Stimulated activated naive CD8-positive, alpha-beta T cell treated with anti-CD3 and anti-CD28 coated beads, Interleukin-15, amount 100 ng/mL, for 72 hours (primary cell): Measurements from ENCODE around the gene SREK1.

Experiments
- ATAC-seq: fragments of 150-1000 bp; cut with Tn5 transposase; 2 replicates; pipeline ENCODE4 v1.10.0; 2021; ENCODE audit warnings: mild to moderate bottlenecking, moderate library complexity
- DNase-seq, 2 donors: peaks; one replicate each; pipeline ENCODE4 v3.0.0; 2021 to 2022
- H3K27ac Mint-ChIP-seq, 2 donors: one replicate each; pipeline ENCODE4 v1.8.0; 2022; ENCODE audit warnings: mild to moderate bottlenecking in 2 of 2, mixed read lengths in 2 of 2, moderate library complexity in 2 of 2
- H3K27me3 Mint-ChIP-seq: one replicate; pipeline ENCODE4 v1.8.0; 2022; ENCODE audit warnings: mixed read lengths
- H3K4me1 Mint-ChIP-seq: one replicate; pipeline ENCODE4 v1.8.0; 2022; ENCODE audit warnings: mild to moderate bottlenecking, mixed read lengths
- H3K4me3 Mint-ChIP-seq, 2 donors: one replicate each; pipeline ENCODE4 v1.8.0; 2022; ENCODE audit warnings: mild to moderate bottlenecking in 2 of 2, mixed read lengths in 2 of 2, moderate library complexity in 1 of 2
- H3K9me3 Mint-ChIP-seq, 2 donors: one replicate each; pipeline ENCODE4 v1.8.0; 2022; ENCODE audit warnings: mixed read lengths in 2 of 2

SREK1 gene

DNA sequence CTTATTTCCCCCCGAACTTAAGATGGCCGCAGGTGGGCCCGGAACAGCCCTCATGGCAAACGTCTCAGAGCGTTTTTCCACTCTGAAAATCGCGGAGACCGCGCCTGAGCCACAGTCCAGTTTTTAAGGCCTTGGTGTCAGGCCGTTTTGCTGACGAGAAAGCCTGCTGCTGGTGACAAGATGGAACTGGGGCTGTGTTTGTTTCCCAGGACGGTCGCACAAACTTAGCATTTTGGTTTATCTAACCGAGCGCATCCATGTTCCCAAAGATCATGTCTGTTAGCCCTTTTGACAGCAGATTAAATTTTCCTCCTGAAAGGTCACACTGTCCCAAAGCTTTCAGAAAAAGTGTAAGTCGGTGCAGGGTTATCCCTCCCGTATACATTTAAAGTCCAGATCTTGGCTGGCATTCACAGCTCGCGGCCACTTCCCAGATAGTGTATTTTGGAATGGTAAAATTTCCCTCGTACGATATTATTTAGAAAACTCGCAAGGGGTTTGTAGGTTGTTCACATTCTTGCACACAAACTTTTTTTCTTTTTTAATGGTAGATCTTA, 812 bp downstream of the SREK1 start:
- H3K27me3 Mint-ChIP-seq, result no peaks in the 10 kb centered on the region
- no peak for DNase-seq
- H3K27ac Mint-ChIP-seq, result peak overlapping the region; percentile 100
- H3K9me3 Mint-ChIP-seq, result no peaks in the 10 kb centered on the region
- peak overlapping the region; percentile 97 to 99 for H3K4me3 Mint-ChIP-seq
- ATAC-seq, result peak; percentile 64
- peaks cover 38% of the 10 kb centered on the region for H3K4me1 Mint-ChIP-seq

DNA sequence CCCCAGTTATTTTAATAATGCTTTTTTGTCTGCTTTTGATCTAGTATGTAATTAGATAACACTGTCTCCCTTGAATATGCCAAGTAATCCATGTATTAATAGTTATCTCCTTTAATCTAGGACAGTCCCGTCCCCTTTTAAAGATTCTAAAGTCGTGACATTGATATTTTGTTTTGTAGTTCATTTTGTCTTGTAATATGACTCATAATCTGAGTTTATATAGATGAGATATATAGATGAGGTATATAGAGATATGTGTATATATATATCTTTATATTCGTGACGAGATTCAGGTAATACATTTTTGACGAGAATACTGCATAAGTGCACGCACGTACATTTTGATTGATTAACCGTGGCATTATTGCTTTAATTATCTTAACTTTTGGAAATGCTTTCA, 1.6 kb downstream of the SREK1 start:
- Mint-ChIP-seq H3K4me1 (peaks cover 39% of the 10 kb centered on the region), H3K4me3 (peak overlapping the region; percentile 87 to 99), H3K27ac (peak overlapping the region; percentile 91 to 100), H3K27me3 (no peaks in the 10 kb centered on the region), H3K9me3 (no peaks in the 10 kb centered on the region)
- ATAC-seq (no peak), DNase-seq (no peak)

DNA sequence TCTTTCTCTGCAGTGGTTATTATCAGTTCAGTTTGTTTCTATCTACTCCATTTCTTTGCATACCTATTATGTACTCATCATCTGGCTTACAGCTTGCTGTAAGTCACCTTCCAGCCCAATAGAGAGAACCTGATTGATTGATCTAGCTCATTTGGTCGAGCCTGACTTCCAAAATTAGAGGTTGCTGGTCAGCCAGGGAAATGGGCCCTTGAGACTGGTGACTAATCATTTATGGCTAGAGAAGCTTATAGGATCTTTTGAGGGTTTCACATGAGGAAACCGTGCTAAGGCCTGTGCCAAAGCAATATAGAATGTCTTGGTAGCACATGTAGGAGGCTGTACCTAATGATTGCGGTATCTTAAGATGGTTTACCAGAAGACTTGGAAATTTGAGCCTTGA, 5.8 kb downstream of the SREK1 start:
- DNase-seq (no peak), ATAC-seq (no peak)
- H3K4me1 Mint-ChIP-seq, result peaks cover 41% of the 10 kb centered on the region
- no peaks in the 10 kb centered on the region for H3K9me3 Mint-ChIP-seq
- no peak overlapping the region for H3K27ac Mint-ChIP-seq
- H3K4me3 Mint-ChIP-seq, result no peak overlapping the region
- no peaks in the 10 kb centered on the region for H3K27me3 Mint-ChIP-seq

DNA sequence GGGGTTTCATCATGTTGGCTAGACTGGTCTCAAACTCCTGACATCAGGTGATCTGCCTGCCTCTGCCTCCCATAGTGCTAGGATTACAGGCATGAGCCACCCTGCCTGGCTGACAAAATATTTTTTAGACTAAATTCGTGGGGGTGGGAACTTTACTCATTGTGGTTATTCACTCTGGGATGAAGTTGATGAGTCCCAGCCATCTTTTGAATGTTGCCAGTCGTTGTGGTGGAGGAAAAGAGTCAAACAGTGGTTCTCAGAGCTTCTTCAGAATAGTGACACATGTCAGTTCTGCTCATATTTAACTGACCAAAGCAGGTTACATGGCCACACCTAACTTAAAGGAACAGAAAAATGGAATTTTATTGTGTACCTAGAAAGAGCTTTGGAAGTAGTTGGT, 6.9 kb downstream of the SREK1 start:
- ATAC-seq, result peak; percentile 64
- H3K4me1 Mint-ChIP-seq, result peaks cover 43% of the 10 kb centered on the region
- DNase-seq, result no peak
- no peaks in the 10 kb centered on the region for H3K27me3 Mint-ChIP-seq
- H3K27ac Mint-ChIP-seq, result no peak overlapping the region
- H3K9me3 Mint-ChIP-seq, result no peaks in the 10 kb centered on the region
- H3K4me3 Mint-ChIP-seq, result no peak overlapping the region

DNA sequence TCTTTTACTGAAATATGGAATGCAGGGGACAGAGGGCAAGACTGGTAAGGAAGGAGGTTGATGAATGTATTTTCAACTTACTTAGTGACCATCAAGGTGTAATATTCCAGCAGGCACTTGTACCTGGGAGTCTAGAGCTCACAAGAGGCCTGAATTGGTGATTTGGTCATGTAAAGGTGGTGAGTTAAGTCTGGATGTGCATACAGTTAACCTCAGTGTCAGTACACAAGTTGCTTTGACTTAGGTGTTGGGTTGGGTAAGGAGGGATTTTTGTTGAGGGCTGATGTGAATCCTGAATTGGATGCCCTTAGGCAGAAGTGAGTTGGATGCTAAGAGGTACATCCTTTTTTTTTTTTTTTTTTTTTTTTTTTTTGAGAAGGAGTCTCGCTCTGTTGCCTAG, 7.4 kb downstream of the SREK1 start:
- Mint-ChIP-seq H3K27me3 (no peaks in the 10 kb centered on the region), H3K4me1 (peaks cover 43% of the 10 kb centered on the region), H3K27ac (no peak overlapping the region), H3K4me3 (no peak overlapping the region), H3K9me3 (no peaks in the 10 kb centered on the region)
- no peak for ATAC-seq
- DNase-seq, result no peak

DNA sequence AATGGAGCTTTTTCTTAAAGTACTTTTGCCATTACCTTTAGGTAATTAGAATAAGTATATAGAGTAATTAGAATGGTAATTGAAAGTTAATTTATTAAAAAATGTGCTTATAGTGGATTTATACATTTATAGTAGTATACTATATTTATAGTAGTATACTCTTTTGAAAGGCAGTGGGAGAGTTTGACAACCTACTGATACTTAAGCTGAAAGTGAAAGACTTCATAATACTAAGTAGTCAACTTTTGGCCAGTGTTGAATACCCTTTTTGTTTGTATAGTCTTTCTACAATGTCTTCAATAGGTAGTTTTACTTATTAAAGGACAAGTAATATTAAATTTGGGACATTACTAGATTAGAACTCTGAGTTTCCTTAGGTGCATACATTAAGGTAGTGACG, 12.9 kb downstream of the SREK1 start:
- H3K4me3 Mint-ChIP-seq, result no peak overlapping the region
- no peak overlapping the region for H3K27ac Mint-ChIP-seq
- no peaks in the 10 kb centered on the region for H3K27me3 Mint-ChIP-seq
- H3K4me1 Mint-ChIP-seq, result peaks cover 10% of the 10 kb centered on the region
- H3K9me3 Mint-ChIP-seq, result no peaks in the 10 kb centered on the region
- no peak for DNase-seq
- no peak for ATAC-seq

DNA sequence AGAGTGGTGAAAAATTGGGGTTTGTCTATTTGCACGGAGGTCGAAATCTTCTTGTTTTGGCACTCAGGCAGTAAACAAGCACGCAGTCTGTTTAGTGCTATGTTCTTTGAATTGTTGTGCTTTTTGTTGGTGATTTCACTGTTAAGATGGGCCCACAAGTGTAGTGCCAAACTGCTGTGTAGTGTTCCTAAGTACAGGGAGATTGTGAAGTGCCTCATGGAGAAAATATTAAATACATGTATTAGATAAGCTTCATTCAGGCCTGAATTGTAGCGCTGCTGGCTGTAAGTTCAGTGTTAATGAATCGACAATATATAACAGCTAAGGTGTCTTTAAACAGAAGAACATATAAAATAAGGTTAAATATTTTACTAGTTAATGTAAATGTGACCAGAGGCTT, 17.3 kb downstream of the SREK1 start:
- H3K27me3 Mint-ChIP-seq, result no peaks in the 10 kb centered on the region
- no peak for ATAC-seq
- no peaks in the 10 kb centered on the region for H3K9me3 Mint-ChIP-seq
- H3K4me3 Mint-ChIP-seq, result no peak overlapping the region
- H3K4me1 Mint-ChIP-seq, result peaks cover 20% of the 10 kb centered on the region
- no peak for DNase-seq
- no peak overlapping the region for H3K27ac Mint-ChIP-seq

DNA sequence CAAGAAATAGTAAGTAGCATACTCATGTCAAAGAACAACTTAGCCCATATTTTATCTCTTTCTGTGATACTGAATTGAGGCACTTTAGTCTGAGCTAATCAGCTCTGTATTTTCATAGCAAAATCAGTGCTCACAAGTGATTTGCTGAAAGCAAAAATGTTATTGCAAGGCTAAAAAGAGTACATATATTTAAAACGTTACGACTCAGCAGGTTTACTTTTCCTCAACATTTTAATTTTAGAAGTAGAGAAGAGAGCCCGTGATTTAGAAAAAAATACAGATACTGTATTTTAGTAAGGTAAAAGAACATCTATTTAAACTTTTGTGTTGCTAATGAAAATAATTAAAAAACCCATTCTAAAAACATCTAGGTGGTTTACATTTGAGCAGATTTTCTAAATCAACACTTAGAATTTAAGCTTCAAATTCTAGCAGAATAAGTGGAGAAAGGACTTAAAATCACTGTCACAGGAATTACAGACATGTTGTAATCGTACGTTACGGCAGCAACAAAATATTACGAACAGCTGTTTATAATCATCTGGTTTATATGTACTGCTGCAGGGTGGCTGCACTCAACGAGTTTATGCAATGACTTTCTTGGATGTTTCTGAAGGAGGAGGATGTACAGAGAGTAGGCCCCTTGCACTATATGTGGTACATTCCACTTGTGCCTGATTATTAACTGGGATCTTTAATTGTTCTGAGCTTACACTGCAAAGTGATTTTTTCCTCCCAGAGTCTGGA, 20.1 kb downstream of the SREK1 start:
- peaks cover 16% of the 10 kb centered on the region for H3K4me1 Mint-ChIP-seq
- DNase-seq (no peak), ATAC-seq (no peak)
- H3K4me3 Mint-ChIP-seq, result no peak overlapping the region
- no peaks in the 10 kb centered on the region for H3K27me3 Mint-ChIP-seq
- H3K27ac Mint-ChIP-seq, result no peak overlapping the region
- H3K9me3 Mint-ChIP-seq, result no peaks in the 10 kb centered on the region

DNA sequence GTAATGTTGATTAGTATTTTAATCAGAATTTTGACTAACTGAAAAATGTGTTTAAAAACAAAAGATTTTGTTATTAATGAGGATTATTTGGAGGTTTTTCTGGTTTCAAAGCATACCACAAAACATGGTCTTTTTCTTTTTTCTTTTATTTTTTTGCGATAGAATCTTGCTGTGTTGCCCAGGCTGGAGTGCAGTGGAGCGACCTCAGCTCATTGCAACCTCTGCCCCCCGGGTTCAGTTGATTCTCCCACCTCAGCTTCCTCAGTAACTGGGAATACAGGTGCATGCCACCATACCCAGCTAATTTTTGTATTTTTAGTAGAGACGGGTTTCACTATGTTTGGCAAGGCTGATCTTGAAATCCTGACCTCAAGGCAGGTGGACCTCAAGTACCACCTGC, 24.1 kb downstream of the SREK1 start:
- H3K27me3 Mint-ChIP-seq, result no peaks in the 10 kb centered on the region
- H3K9me3 Mint-ChIP-seq, result no peaks in the 10 kb centered on the region
- no peak for ATAC-seq
- peaks cover 35% of the 10 kb centered on the region for H3K4me1 Mint-ChIP-seq
- DNase-seq, result no peak
- H3K27ac Mint-ChIP-seq, result no peak overlapping the region
- H3K4me3 Mint-ChIP-seq, result no peak overlapping the region

DNA sequence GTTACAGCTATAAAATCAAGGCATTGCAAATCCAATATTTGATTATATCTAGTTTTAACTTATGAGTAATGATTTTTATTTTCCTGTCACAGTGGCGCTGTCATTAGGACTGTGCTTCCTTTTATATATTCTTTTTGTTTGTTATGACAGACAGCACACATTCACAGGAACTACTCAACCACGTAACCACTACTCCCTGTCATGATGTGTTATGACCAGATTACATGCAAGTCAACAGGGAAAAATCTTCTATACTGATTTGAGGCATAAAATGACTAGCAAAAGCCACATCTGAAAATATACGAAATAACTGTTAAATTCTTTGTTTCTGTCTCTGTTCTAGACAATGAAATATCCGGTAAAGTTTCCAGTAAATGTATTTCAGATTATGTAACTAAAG, 25.4 kb downstream of the SREK1 start:
- ATAC-seq (peak; percentile 97), DNase-seq (peak in 1 of 2 donors; percentile 21)
- no peaks in the 10 kb centered on the region for H3K27me3 Mint-ChIP-seq
- H3K27ac Mint-ChIP-seq, result no peak overlapping the region
- H3K4me1 Mint-ChIP-seq, result peaks cover 33% of the 10 kb centered on the region
- H3K9me3 Mint-ChIP-seq, result no peaks in the 10 kb centered on the region
- H3K4me3 Mint-ChIP-seq, result no peak overlapping the region

DNA sequence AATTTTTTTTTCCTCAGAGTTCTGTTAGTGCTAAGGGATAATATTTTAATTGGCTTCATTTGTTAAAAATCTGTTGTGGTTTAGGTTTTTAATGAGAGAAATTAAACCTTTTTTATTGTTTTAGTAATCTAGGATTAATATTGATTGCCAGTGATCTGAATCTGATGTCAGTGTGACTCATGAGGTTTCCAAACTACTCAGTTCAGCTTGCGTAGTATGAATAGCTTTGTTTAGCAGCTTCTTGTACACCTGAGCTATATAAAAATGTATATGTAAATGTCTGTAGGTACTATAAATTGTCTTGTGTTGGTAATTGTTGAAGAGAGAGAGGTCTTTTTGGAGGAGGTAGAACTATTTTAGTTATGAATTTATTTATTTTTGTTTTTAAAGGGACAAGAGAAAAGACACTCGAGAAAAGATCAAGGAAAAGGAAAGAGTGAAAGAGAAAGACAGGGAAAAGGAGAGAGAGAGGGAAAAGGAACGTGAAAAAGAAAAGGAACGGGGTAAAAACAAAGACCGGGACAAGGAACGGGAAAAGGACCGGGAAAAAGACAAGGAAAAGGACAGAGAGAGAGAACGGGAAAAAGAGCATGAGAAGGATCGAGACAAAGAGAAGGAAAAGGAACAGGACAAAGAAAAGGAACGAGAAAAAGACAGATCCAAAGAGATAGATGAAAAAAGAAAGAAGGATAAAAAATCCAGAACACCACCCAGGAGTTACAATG, 26.3 kb downstream of the SREK1 start:
- Mint-ChIP-seq H3K4me3 (peak overlapping the region in 1 of 2 donors; percentile 38), H3K9me3 (no peaks in the 10 kb centered on the region), H3K27ac (peak overlapping the region in 1 of 2 donors; percentile 93), H3K4me1 (peaks cover 27% of the 10 kb centered on the region), H3K27me3 (no peaks in the 10 kb centered on the region)
- no peak for DNase-seq
- ATAC-seq, result no peak

DNA sequence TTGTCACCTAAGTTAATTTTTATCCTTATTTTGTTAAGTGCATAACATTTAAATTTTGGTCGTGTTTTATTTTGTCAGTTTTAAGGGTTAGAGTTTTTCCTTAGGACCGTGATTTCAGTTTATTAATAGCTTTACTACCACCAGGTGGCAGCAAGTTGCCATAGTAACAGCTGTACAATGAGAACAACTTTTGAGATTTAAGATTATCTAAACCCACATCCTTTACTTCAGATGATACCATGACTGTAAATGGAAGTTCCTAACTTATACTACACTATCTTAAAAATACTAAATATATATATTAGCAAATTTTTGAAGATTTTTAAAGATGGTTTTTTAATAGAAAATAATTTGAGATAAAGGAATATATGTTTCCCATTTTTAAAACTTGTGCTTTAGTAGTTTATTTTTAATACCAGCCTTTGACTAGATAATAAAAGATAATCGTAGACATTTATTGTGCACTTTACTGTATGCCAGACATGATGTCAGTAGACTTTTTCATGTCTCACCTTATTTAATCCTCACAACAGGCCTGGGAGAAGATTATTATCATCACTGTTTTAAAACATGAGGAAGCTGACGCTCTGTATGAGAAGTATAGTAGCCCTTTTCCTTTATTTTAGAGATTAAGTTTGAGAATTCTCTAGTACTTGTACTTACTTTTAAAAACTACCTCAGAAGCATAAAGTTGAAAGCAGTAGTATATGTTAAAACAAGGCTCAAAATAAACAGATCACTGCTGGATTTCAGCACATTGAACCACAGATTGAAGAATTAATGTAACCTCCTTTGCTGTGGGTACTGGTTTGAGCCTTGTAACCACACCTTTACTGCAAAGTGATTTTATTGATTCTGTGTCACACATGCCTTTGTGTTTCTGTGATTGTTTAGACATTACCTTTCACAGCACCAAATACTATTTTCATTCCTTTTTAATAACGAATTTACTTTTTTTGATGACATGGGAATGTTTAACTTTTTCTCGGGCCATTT, 27.5 kb downstream of the SREK1 start:
- Mint-ChIP-seq H3K27me3 (no peaks in the 10 kb centered on the region), H3K4me1 (peaks cover 19% of the 10 kb centered on the region), H3K27ac (no peak overlapping the region), H3K9me3 (no peaks in the 10 kb centered on the region), H3K4me3 (no peak overlapping the region)
- ATAC-seq (peak; percentile 82), DNase-seq (peak; percentile 19 to 30)

DNA sequence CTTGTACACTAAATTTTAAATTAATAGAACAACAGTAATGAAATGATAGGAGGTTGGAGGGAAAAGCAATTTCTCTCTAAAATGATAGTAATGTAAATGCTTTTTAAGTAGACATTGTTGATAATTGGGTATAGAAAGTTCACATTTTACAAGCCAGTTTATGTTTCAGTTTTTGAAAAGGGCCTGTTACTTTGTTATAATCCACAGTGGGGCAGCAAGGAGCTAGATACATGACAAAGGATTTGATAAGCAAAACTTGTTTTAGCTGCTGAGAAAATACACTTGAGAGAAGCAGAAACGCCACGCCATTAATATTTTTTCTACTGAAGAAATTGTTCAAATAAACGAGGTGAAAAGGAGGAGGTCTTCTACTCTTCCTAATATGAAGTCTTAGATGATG, 30.2 kb downstream of the SREK1 start:
- H3K9me3 Mint-ChIP-seq, result no peaks in the 10 kb centered on the region
- H3K27ac Mint-ChIP-seq, result peak overlapping the region in 1 of 2 donors; percentile 57
- no peak overlapping the region for H3K4me3 Mint-ChIP-seq
- ATAC-seq, result no peak
- no peak for DNase-seq
- H3K4me1 Mint-ChIP-seq, result peaks cover 19% of the 10 kb centered on the region
- no peaks in the 10 kb centered on the region for H3K27me3 Mint-ChIP-seq

DNA sequence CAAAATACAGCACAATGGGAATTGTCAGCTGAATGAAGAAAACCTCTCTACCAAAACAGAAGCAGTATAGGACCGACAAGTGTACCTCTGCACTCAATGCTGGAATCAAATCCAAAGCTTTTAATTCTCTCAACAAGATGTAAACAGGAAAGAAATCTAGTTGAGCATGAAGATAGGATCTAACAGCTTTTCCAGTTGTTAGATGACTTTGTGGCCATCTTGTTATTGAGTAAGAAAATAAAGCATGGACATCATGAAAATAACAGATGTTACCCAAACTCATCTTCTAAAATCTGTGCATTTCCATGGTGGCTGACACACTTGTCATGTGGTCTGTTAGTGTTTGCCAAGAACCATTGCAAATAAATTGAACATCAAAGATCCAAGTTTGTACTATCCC, 34.7 kb downstream of the SREK1 start:
- Mint-ChIP-seq H3K4me1 (peaks cover 6% of the 10 kb centered on the region), H3K4me3 (no peak overlapping the region), H3K27ac (no peak overlapping the region), H3K9me3 (no peaks in the 10 kb centered on the region), H3K27me3 (no peaks in the 10 kb centered on the region)
- ATAC-seq (no peak), DNase-seq (no peak)

DNA sequence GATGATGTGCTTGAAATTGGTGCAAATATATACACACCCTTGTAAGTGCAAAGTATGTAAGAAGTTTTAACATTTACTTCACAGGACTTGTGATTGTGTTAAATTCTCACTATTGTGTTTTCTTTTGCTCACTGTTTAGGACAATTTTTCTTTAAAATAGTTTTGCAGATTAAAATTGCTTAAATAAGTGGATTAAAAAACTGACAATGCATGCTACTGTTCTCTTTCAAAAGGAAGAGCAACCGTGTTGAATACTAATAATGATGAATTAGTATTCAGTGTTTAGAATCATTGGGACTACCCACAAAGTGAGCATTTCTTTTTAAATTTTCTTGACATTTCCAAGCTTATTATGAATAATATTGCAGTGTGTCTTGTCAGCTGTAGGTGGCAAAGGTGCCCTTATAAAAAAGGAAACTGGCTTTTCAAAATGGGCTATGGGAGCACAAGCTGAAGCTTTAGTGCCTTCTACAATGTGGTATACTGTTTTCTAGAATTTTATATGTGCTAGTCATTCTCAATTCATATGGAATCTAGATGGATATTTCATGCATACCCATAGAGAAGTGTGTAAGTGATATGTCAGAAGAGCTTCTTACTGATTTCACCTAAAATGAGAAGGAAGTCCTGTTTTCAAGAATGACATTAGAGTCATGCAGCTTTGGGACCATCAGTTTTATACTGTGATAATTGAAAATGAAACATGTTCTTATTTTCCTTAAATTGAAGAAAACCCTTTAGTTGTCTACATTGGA, 35.4 kb downstream of the SREK1 start:
- H3K27ac Mint-ChIP-seq, result no peak overlapping the region
- no peaks in the 10 kb centered on the region for H3K9me3 Mint-ChIP-seq
- no peaks in the 10 kb centered on the region for H3K27me3 Mint-ChIP-seq
- ATAC-seq (no peak), DNase-seq (no peak)
- H3K4me3 Mint-ChIP-seq, result no peak overlapping the region
- peaks cover 6% of the 10 kb centered on the region for H3K4me1 Mint-ChIP-seq
